HTR-8/SVneo (cell line): Measurements from ENCODE around the gene RASGRF1.

Source experiments
- DNase-seq: peaks from one replicate; pipeline ENCODE4 v3.0.0; 2011; ENCODE audit warnings: low spot score, mixed read lengths; ENCODE audit not compliant: insufficient read length
- FAIRE-seq: peaks from 2 replicates; lab custom pipeline; 2011; peaks lifted over from hg19 to GRCh38; lab: Jason Lieb, UNC

The RASGRF1 gene

DNA sequence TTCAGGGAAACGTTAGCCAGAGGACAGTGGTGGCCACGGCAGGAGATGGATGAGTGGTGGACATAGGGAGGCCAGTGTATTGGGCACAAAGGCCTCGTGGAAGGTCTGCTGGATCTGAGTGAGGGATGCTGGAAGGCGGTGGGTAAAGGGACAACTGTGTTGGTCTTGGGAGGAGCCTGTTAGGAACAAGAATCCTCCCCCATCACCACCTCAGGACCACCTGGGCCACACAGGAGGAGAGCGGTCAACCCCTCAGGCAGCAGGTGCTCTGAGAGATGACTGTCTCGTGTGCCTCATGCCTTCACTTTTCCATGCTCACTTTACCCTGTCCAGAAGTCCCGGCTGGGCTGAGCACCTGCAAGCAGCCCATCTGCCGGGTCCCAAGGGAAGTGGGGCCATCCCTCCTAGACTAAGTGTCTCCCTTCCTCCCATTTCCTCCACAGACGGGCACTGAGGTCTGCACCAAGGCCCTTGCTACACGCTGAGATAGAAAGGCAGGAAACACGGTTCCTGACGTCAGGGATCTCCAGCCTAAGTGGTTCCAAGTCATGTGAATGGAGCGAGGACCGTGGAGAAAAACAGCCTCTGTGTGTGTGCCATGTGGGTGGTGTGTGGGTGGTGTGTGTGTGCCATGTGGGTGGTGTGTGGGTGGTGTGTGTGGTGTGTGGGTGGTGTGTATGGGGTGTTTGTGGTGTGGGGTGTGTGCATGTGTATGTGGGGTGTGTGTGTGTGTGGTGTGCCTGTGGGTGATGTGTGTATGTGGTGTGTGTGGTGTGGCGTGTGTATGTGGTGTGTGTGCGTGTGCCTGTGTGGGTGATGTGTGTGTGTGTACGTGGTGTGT, 97.9 kb downstream of the RASGRF1 start:
- DNase-seq (no peak), FAIRE-seq (no peak)

GRCh38 chr15:78991879-78992278, 98.7 kb downstream of the RASGRF1 start:
- no peak for DNase-seq
- no peak for FAIRE-seq

DNA sequence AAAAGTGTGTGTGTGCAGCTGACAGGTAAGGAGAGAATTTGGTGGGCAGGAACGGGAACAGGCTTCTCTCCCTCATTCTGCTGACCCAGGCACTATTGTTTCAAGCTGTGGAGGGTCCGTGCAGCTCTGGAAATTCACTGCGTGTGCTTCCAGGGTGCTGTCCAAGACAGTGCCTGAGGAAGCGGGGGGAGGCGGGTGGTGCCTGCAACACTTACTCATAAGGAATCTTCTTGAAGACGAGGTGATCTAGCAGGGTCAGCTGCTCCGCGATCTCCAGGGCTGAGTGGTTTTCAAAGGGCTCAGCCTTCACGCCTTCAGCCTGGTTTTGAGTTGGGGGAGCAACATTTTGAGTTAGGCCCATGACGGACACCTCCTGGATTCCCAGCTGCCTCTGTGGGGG, 99.1 kb downstream of the RASGRF1 start:
- FAIRE-seq (no peak), DNase-seq (no peak)

GRCh38 chr15:78990278-78990677, 100.3 kb downstream of the RASGRF1 start:
- DNase-seq (no peak), FAIRE-seq (no peak)

DNA sequence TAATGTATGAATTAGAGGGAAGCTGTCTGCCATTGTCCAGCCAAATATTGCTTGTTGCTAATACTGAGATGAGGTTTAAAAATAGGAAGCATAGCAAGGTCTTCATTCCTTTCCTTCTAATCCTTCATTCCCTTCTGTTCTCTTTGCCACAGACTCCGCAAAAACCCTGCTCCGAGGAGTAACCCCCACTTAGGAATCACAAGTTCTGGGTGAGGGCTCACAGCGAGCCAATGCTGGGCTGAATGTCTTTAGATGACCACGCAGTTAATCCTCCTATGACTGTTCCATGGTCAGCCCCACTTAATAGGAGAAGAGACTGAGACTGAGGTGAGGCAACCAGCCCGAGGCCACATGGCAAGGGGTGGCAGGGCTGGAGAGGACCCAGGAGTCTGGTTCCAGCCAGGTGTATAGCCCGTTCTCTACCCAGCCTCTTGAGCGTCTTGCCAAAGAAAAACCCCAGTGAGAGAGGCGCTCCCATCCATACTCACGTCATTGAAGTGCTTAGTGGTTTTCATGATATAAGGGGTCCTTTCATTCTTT, 100.8 kb downstream of the RASGRF1 start:
- FAIRE-seq: no peak
- DNase-seq: no peak

DNA sequence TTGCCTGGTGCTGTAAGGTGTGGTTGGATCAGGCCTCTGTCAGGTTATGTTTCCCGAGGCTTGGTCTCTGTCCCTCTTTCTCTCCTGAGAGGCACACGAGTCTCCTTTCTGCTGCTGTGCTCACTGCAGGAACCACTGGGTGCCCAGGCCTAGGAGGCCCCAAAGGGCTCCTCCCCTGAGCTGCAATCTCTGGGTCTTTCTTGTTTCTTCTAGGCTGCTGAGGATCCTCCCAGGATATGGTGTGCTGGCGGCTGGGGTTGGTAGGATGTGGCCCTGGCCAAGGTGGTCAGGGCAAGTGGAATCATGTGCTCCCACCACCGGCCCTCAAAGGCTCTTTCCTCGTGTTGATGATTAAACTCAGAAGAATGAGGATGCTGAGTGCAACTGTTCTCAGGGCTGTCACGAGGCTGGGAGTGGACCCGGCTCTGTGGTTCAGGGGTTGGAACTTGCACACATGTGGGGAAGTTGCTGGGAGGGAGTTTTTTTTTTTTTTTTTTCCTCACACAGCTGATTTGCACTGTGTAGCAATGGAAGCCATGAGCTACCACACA, 102.1 kb downstream of the RASGRF1 start:
- DNase-seq (peak; percentile 96), FAIRE-seq (peak; percentile 76)

- no peak for DNase-seq
- no peak for FAIRE-seq
Observed at GRCh38 chr15:78987556-78988360, 102.8 kb downstream of the RASGRF1 start.

DNA sequence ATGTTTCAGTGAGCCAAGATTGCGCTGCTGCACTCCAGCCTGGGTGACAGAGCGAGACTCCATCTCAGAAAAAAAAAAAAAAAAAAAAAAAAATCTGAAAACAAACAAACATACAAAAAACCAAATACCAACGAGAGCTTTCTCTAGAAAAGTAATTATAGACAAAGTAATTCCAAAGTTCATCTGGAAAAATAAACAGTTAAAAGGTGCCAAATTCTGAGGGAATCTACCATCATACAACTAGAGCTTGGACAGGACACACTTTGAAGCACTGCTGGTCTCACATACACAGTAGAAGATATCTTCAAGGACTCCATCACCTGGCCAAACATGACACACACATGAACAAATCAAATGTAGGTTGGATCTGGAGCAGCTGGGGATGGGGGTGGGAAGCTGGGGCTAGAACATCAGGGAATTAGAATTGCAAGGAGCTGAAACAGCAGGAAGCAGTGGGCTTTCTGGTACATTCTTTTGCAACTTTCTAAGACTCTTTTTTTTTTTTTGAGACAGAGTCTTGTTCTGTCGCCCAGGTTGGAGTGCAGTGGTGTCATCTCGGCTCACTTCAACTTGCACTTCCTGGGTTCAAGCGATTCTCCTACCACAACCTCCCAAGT, 104.6 kb downstream of the RASGRF1 start:
- FAIRE-seq (no peak), DNase-seq (no peak)

- DNase-seq (no peak), FAIRE-seq (no peak)
Observed at GRCh38 chr15:78984041-78984440, 106.5 kb downstream of the RASGRF1 start.

GRCh38 chr15:78983146-78983918, 107.2 kb downstream of the RASGRF1 start:
- no peak for FAIRE-seq
- no peak for DNase-seq

GRCh38 chr15:78982736-78983135, 107.8 kb downstream of the RASGRF1 start:
- FAIRE-seq (no peak), DNase-seq (no peak)

- DNase-seq: no peak
- no peak for FAIRE-seq
Observed at GRCh38 chr15:78981532-78982313, 108.9 kb downstream of the RASGRF1 start.

GRCh38 chr15:78979456-78980320, 110.9 kb downstream of the RASGRF1 start:
- no peak for FAIRE-seq
- peak; percentile 75 for DNase-seq

GRCh38 chr15:78978601-78979179, 111.9 kb downstream of the RASGRF1 start:
- no peak for FAIRE-seq
- DNase-seq: no peak

DNA sequence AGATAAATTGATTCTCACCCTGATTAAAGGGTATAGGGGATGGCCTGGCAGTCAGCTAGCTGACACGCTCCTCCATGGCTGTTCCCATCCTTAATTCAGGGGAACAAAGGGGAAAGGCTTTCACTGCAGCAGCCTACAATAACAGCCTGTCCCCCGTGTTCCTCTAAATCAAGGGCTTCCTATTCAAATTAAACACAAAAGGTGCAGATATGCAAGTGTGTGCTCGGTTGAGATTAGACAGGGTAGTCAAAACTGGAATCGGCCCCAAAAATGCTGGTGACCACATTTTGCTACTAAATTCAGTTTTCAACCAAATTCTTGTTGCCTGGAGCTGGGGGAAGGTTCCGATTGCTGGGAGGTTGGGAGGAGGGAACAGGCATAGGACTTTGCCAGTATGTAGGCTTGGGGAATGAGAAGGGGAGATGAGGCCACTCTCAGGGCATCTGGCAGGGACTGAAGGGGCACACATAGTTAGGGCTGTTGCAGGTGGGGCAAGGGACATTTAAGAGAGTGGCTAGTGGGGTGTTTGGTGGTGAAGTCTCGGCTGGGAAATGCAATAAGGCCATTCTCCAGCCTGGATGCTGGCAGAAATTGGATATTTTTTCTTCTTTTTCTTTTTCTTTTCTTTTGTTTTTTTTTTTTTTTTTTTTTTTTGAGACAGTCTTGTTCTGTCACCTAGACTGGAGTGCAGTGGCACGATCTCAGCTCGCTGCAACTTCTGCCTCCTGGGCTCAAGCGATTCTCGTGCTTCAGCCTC, 112.8 kb downstream of the RASGRF1 start:
- DNase-seq (no peak), FAIRE-seq (no peak)

DNA sequence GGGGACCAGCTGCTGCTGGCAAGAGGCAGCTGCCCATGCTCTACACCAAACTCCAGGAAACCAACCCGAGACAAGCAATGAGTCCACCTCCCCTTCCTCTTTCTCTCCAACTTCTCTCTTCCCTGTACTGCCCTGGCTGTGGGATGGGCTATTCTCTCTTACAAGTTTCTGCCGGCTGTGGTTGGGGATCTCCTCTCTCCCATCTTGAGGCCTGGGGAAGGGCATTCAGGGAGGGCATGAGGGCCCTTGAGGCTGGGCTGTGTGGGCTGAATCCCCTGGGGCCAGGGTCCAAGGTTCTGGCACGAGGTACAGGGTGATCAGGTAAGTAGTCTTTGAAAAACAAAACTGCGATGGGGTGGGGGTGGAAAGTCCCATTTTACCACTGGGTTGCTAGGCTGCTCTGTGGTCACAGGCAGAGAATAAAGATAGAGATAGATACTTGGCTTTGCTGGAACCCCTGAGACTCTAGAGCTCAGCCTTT, 113.4 kb downstream of the RASGRF1 start:
- no peak for FAIRE-seq

DNA sequence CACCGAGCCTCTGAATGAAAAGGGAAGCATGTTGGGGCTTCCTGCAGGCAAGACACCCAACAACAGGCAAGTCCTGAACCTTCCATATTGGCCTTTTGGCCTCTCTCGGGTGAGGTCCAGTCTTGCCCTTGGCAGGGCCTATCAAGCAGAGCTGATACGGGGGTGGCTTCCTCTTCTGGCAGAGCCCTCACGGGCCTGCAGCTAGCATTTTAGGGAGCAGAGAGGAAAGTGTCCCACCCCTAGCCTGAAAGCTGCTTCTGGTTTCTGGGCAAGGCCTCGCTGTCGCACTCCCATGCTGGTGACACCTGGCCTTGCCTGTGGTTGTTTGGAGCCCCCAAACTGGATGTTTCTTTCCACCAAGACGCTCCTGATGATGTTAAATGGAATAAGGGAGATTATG, 113.9 kb downstream of the RASGRF1 start:
- no peak for FAIRE-seq
- DNase-seq: no peak

More for the DNA sequence above, 113.4 kb downstream of the RASGRF1 start:
- no peak for DNase-seq
